Caco-2 (cell line): ENCODE data around the gene BAHCC1. TPM values are rescaled to one million over a fixed set of nuclear protein-coding genes. Genes with fewer than 3 reads are reported as not detected.

ENCODE experiments used
- BruUV-seq: library from RNA; stranded (reverse); fragments of 400-500 nt; replicated peaks from 2 replicates; lab custom pipeline; 2021; lab: Mats Ljungman, UMichigan
- CTCF ChIA-PET: fragments of 300-600 bp; sonication (Branson Sonifier 250); formaldehyde crosslinking; loops from one replicate; lab custom pipeline; 2022; ENCODE audit warnings: antibody characterized with exemption; lab: Charles Lee
- POLR2A ChIA-PET: fragments of 300-600 bp; sonication (Branson Sonifier 250); formaldehyde crosslinking; loops from one replicate; lab custom pipeline; 2022; ENCODE audit warnings: antibody characterized with exemption; lab: Charles Lee
- DNase-seq, 2 experiments: peaks; one replicate each; pipeline versions ENCODE4 v3.0.0 to v3.0.0-alpha.2; 2020 to 2022
- H3K27me3 ChIP-seq: replicated peaks from 2 replicates; pipeline ENCODE4 v1.6.0; 2011; ENCODE audit warnings: low read length; ENCODE audit not compliant: control insufficient read depth, insufficient read depth
- H3K36me3 ChIP-seq: 2 replicates; pipeline ENCODE4 v1.5.1; 2011; ENCODE audit warnings: low read length; ENCODE audit not compliant: control insufficient read depth, insufficient read depth
- H3K4me1 ChIP-seq: fragments of 250-450 bp; sonication (Bioruptor Pico); 2 replicates; pipeline ENCODE4 v1.5.1; 2020; ENCODE audit warnings: mild to moderate bottlenecking
- H3K4me3 ChIP-seq: 2 replicates; pipeline ENCODE4 v1.5.1; 2011; ENCODE audit warnings: low read depth, mild to moderate bottlenecking, control low read depth, low read length
- H3K9me3 ChIP-seq: fragments of 250-450 bp; sonication (Bioruptor Pico); 2 replicates; pipeline ENCODE4 v1.5.1; 2020; ENCODE audit warnings: mild to moderate bottlenecking, moderate library complexity
- H3K27ac Mint-ChIP-seq: one replicate; pipeline ENCODE4 v1.8.0; 2022; ENCODE audit warnings: mixed read lengths; ENCODE audit not compliant: unreplicated experiment
- H3K27me3 Mint-ChIP-seq: one replicate; pipeline ENCODE4 v1.8.0; 2022; ENCODE audit warnings: mixed read lengths; ENCODE audit not compliant: insufficient read depth, unreplicated experiment
- H3K36me3 Mint-ChIP-seq: one replicate; pipeline ENCODE4 v1.8.0; 2022; ENCODE audit warnings: mild to moderate bottlenecking, mixed read lengths; ENCODE audit not compliant: insufficient read depth, unreplicated experiment
- H3K4me1 Mint-ChIP-seq: one replicate; pipeline ENCODE4 v1.8.0; 2022; ENCODE audit warnings: low read depth, mixed read lengths; ENCODE audit not compliant: unreplicated experiment
- H3K4me3 Mint-ChIP-seq: one replicate; pipeline ENCODE4 v1.8.0; 2022; ENCODE audit warnings: mild to moderate bottlenecking, moderate library complexity, mixed read lengths; ENCODE audit not compliant: unreplicated experiment
- H3K9me3 Mint-ChIP-seq: one replicate; pipeline ENCODE4 v1.8.0; 2022; ENCODE audit warnings: mixed read lengths; ENCODE audit not compliant: unreplicated experiment
- CTCF ChIP-seq, 2 experiments: fragments of 200-600 bp in 1 of 2; IDR thresholded peaks; 1 replicate in 1 of 2; 2 replicates in 1 of 2; pipeline versions ENCODE4 v1.5.1 to v1.8.0; 2011 to 2022; ENCODE audit warnings: antibody characterized with exemption in 1 of 2, control low read depth in 1 of 2, inconsistent platforms in 1 of 2, low read depth in 1 of 2, low read length in 1 of 2, mild to moderate bottlenecking in 1 of 2, moderate library complexity in 1 of 2; ENCODE audit not compliant: insufficient read depth in 1 of 2, severe bottlenecking in 1 of 2, unreplicated experiment in 1 of 2
- intact Hi-C: fragments of 100-400 bp; cut with micrococcal nuclease; formaldehyde crosslinking; loops from one replicate; pipeline ENCODE4 v1.10.0; 2022; ENCODE audit not compliant: unreplicated experiment
- total RNA-seq: library from RNA; stranded (reverse); gene quantifications from 2 replicates; pipeline ENCODE4 v1.2.3, GENCODE V29; 2022

The BAHCC1 gene
- total RNA-seq, 1 experiment from 2014 or later = 10.2 TPM

GRCh38 chr17:81400996-81401722 lies 5.9 kb downstream of the BAHCC1 start:
- ChIA-PET CTCF (interaction anchor here (0.9 kb wide), 1 partner anchor 84 kb away, joined by 3 read pairs; no protein-coding TSS in a partner anchor), POLR2A (no interaction called here)
- Mint-ChIP-seq H3K27me3 (no peaks in the 10 kb centered on the region), H3K4me1 (peaks cover 14% of the 10 kb centered on the region), H3K9me3 (no peaks in the 10 kb centered on the region), H3K36me3 (peaks cover 8% of the 10 kb centered on the region), H3K4me3 (peak overlapping the region; percentile 13), H3K27ac (no peak overlapping the region)
- H3K36me3 ChIP-seq = no peaks in the 10 kb centered on the region; the same call in 1 of the 2 replicates
- H3K27me3 ChIP-seq = no peaks in the 10 kb centered on the region
- no peak for DNase-seq
- no peak overlapping the region for H3K4me3 ChIP-seq
- intact Hi-C loops = no loop called here
- no peak for TF ChIP-seq CTCF (IDR thresholded peaks at IDR 0.05; ENCODE audit: insufficient read depth in 1 of 2, low read depth in 1 of 2, low read length in 1 of 2, severe bottlenecking in 1 of 2, unreplicated experiment in 1 of 2)
- no peaks in the 10 kb centered on the region for H3K9me3 ChIP-seq
- no TSS peak for BruUV-seq
- peaks cover 14% of the 10 kb centered on the region; the same call in 1 of the 2 replicates for H3K4me1 ChIP-seq

- H3K27me3 Mint-ChIP-seq = no peaks in the 10 kb centered on the region
- ChIA-PET POLR2A (interaction anchor here (0.6 kb wide), 1 partner anchor 7 kb away, joined by 3 read pairs; no protein-coding TSS in a partner anchor), CTCF (interaction anchor here (0.9 kb wide), 1 partner anchor 83 kb away, joined by 3 read pairs; no protein-coding TSS in a partner anchor)
- H3K4me3 Mint-ChIP-seq = peak overlapping the region; percentile 13
- H3K9me3 Mint-ChIP-seq = no peaks in the 10 kb centered on the region
- Histone ChIP-seq H3K27me3 (no peaks in the 10 kb centered on the region), H3K9me3 (no peaks in the 10 kb centered on the region), H3K4me1 (peaks cover 14% of the 10 kb centered on the region; the same call in 1 of the 2 replicates), H3K36me3 (no peaks in the 10 kb centered on the region; the same call in 1 of the 2 replicates), H3K4me3 (no peak overlapping the region)
- H3K4me1 Mint-ChIP-seq = peaks cover 14% of the 10 kb centered on the region
- BruUV-seq = no TSS peak
- no peak overlapping the region for H3K27ac Mint-ChIP-seq
- TF ChIP-seq CTCF (IDR thresholded peaks at IDR 0.05; ENCODE audit: insufficient read depth in 1 of 2, low read depth in 1 of 2, low read length in 1 of 2, severe bottlenecking in 1 of 2, unreplicated experiment in 1 of 2) = peak in 1 of 2 experiments; percentile 41
- peak in 1 of 2 experiments; percentile 51 for DNase-seq
- intact Hi-C loops = no loop called here
- peaks cover 1% of the 10 kb centered on the region for H3K36me3 Mint-ChIP-seq
Observed at GRCh38 chr17:81401723-81402529, 6.7 kb downstream of the BAHCC1 start.

- ChIA-PET CTCF (no interaction called here), POLR2A (interaction anchor here (0.6 kb wide), 1 partner anchor 8 kb away, joined by 3 read pairs; no protein-coding TSS in a partner anchor)
- TF ChIP-seq CTCF (IDR thresholded peaks at IDR 0.05; ENCODE audit: insufficient read depth in 1 of 2, low read depth in 1 of 2, low read length in 1 of 2, severe bottlenecking in 1 of 2, unreplicated experiment in 1 of 2) = no peak
- BruUV-seq = no TSS peak
- no peak overlapping the region for H3K4me3 Mint-ChIP-seq
- Histone ChIP-seq H3K4me3 (no peak overlapping the region), H3K4me1 (peaks cover 14% of the 10 kb centered on the region; the same call in 1 of the 2 replicates), H3K27me3 (no peaks in the 10 kb centered on the region), H3K9me3 (no peaks in the 10 kb centered on the region), H3K36me3 (no peaks in the 10 kb centered on the region; the same call in 1 of the 2 replicates)
- H3K9me3 Mint-ChIP-seq = no peaks in the 10 kb centered on the region
- intact Hi-C loops = no loop called here
- H3K27ac Mint-ChIP-seq = peak overlapping the region; percentile 64
- no peaks in the 10 kb centered on the region for H3K36me3 Mint-ChIP-seq
- H3K27me3 Mint-ChIP-seq = no peaks in the 10 kb centered on the region
- peaks cover 14% of the 10 kb centered on the region for H3K4me1 Mint-ChIP-seq
- no peak for DNase-seq
Observed at GRCh38 chr17:81402530-81402941, 7.3 kb downstream of the BAHCC1 start.
